Activated CD4-positive, alpha-beta T cell treated with anti-CD3 and anti-CD28 coated beads for 48 hours (primary cell): ENCODE measurements around the gene SEMA6D.

Experiments used
- DNase-seq: peaks from one replicate; pipeline ENCODE4 v3.0.0-alpha.2; 2020

SEMA6D gene

GRCh38 chr15:47792231-47792630 lies 74.9 kb downstream of the SEMA6D start:
- no peak for DNase-seq

GRCh38 chr15:47794252-47794914 lies 77.1 kb downstream of the SEMA6D start:
- DNase-seq, result no peak

- DNase-seq, result no peak
Observed at GRCh38 chr15:47795864-47796263, 78.6 kb downstream of the SEMA6D start.

- DNase-seq, result no peak
Observed at GRCh38 chr15:47796339-47796738, 79.0 kb downstream of the SEMA6D start.

GRCh38 chr15:47796830-47797229 lies 79.5 kb downstream of the SEMA6D start:
- DNase-seq, result no peak

- DNase-seq, result no peak
Observed at GRCh38 chr15:47801522-47801921, 84.2 kb downstream of the SEMA6D start.

- no peak for DNase-seq
Observed at GRCh38 chr15:47802216-47802615, 84.9 kb downstream of the SEMA6D start.

- DNase-seq, result no peak
Observed at GRCh38 chr15:47803767-47804166, 86.5 kb downstream of the SEMA6D start.

- DNase-seq, result no peak
Observed at GRCh38 chr15:47804733-47805132, 87.4 kb downstream of the SEMA6D start.

GRCh38 chr15:47806008-47806407 lies 88.7 kb downstream of the SEMA6D start:
- DNase-seq, result no peak

GRCh38 chr15:47811172-47811571 lies 93.9 kb downstream of the SEMA6D start:
- DNase-seq, result no peak

- DNase-seq, result no peak
Observed at GRCh38 chr15:47812470-47812999, 95.2 kb downstream of the SEMA6D start.

- peak; percentile 7 for DNase-seq
Observed at GRCh38 chr15:47813748-47814384, 96.6 kb downstream of the SEMA6D start.

GRCh38 chr15:47814620-47815019 lies 97.3 kb downstream of the SEMA6D start:
- no peak for DNase-seq

GRCh38 chr15:47817969-47818548 lies 100.8 kb downstream of the SEMA6D start:
- DNase-seq, result no peak

GRCh38 chr15:47819158-47819557 lies 101.9 kb downstream of the SEMA6D start:
- DNase-seq, result no peak

GRCh38 chr15:47820057-47820746 lies 102.9 kb downstream of the SEMA6D start:
- DNase-seq, result peak; percentile 11

GRCh38 chr15:47820747-47821319 lies 103.5 kb downstream of the SEMA6D start:
- DNase-seq, result no peak

GRCh38 chr15:47822048-47822447 lies 104.7 kb downstream of the SEMA6D start:
- DNase-seq, result no peak
